HuH-7.5 (cell line): Measurements from ENCODE around the gene CCNO.

Experiments
- DNase-seq: peaks from one replicate; pipeline ENCODE4 v3.0.0; 2011; ENCODE audit warnings: low spot score

CCNO gene

GRCh38 chr5:55222985-55223811 lies 10.2 kb downstream of the CCNO start:
- no peak for DNase-seq

GRCh38 chr5:55222092-55222984 lies 11.1 kb downstream of the CCNO start:
- no peak for DNase-seq

GRCh38 chr5:55220433-55221185 lies 12.8 kb downstream of the CCNO start:
- peak; percentile 79 for DNase-seq

GRCh38 chr5:55219770-55220169 lies 13.6 kb downstream of the CCNO start:
- DNase-seq: no peak

- DNase-seq: no peak
Observed at GRCh38 chr5:55218967-55219366, 14.4 kb downstream of the CCNO start.

GRCh38 chr5:55211184-55211874 lies 22.1 kb downstream of the CCNO start:
- DNase-seq: no peak

GRCh38 chr5:55205001-55205400 lies 28.4 kb downstream of the CCNO start:
- no peak for DNase-seq

- DNase-seq: no peak
Observed at GRCh38 chr5:55191165-55191564, 42.2 kb downstream of the CCNO start.

- DNase-seq: peak; percentile 35
Observed at GRCh38 chr5:55188656-55189540, 44.5 kb downstream of the CCNO start.

GRCh38 chr5:55187370-55187769 lies 46.0 kb downstream of the CCNO start:
- no peak for DNase-seq
